SK-N-SH (cell line): ENCODE data around the gene TPH2. TPM values are rescaled to one million over a fixed set of nuclear protein-coding genes. Genes with fewer than 3 reads are reported as not detected.

Experiments
- CTCF ChIA-PET: fragments of 300-600, 350-600 bp; formaldehyde crosslinking; extraction: SDS; loops from one replicate; lab custom pipeline; 2021; lab: Yijun Ruan, JAX
- POLR2A ChIA-PET: fragments of 350-600 bp; sonication (Branson Sonifier 250); formaldehyde crosslinking; extraction: SDS; loops from one replicate; lab custom pipeline; 2020; ENCODE audit warnings: antibody characterized with exemption, inconsistent platforms; lab: Yijun Ruan, JAX
- DNase-seq: peaks from one replicate; pipeline ENCODE4 v3.0.0; 2012
- H2AFZ ChIP-seq: fragments of 200-600 bp; sonication (generic); 2 replicates; pipeline ENCODE4 v1.8.1; 2016; ENCODE audit warnings: antibody characterized with exemption, mild to moderate bottlenecking, low read depth
- H3F3A ChIP-seq: fragments of 200-600 bp; sonication (generic); replicated peaks from 2 replicates; pipeline ENCODE3; 2016; ENCODE audit warnings: antibody characterized with exemption, mild to moderate bottlenecking; ENCODE audit not compliant: insufficient read depth
- H3K27ac ChIP-seq, 2 experiments: fragments of 200-500 bp in 1 of 2; fragments of 200-600 bp in 1 of 2; sonication (Bioruptor generic) in 1 of 2; sonication (generic), shearing (Covaris generic) in 1 of 2; 2 replicates each; pipeline versions ENCODE4 v1.5.1 to v1.6.1; 2014 to 2016; ENCODE audit warnings: low read depth in 2 of 2, inconsistent platforms in 1 of 2, low read length in 1 of 2, mild to moderate bottlenecking in 1 of 2, mixed read lengths in 1 of 2
- H3K27me3 ChIP-seq: fragments of 200-600 bp; sonication (generic), shearing (Covaris generic); 2 replicates; pipeline ENCODE4 v1.6.1; 2016; ENCODE audit warnings: mixed run types; ENCODE audit not compliant: insufficient read depth
- H3K36me3 ChIP-seq, 2 experiments: fragments of 200-500 bp in 1 of 2; fragments of 200-600 bp in 1 of 2; sonication (Bioruptor generic) in 1 of 2; sonication (generic) in 1 of 2; replicated peaks in 1 of 2; 2 replicates each; pipeline versions ENCODE3 to v1.5.1; 2014 to 2016; ENCODE audit warnings: low read length in 1 of 2, mild to moderate bottlenecking in 1 of 2; ENCODE audit not compliant: insufficient read depth in 2 of 2, control insufficient read depth in 1 of 2
- H3K4me1 ChIP-seq, 2 experiments: fragments of 200-500 bp in 1 of 2; fragments of 200-600 bp in 1 of 2; sonication (Bioruptor generic) in 1 of 2; sonication (generic), shearing (Covaris generic) in 1 of 2; 2 replicates each; pipeline versions ENCODE4 v1.5.1 to v1.6.1; 2014 to 2016; ENCODE audit warnings: low read depth in 1 of 2, low read length in 1 of 2, mixed run types in 1 of 2; ENCODE audit not compliant: insufficient read depth in 2 of 2, control insufficient read depth in 1 of 2
- H3K4me2 ChIP-seq: fragments of 200-600 bp; sonication (generic), shearing (Covaris generic); 2 replicates; pipeline ENCODE4 v1.6.1; 2017; ENCODE audit warnings: mixed run types
- H3K4me3 ChIP-seq, 2 experiments: fragments of 200-500 bp in 1 of 2; fragments of 200-600 bp in 1 of 2; sonication (Bioruptor generic) in 1 of 2; sonication (generic), shearing (Covaris generic) in 1 of 2; 2 replicates each; pipeline versions ENCODE4 v1.5.1 to v1.8.1; 2014 to 2016; ENCODE audit warnings: low read depth in 2 of 2, inconsistent platforms in 1 of 2, low read length in 1 of 2, mild to moderate bottlenecking in 1 of 2, mixed read lengths in 1 of 2, moderate library complexity in 1 of 2
- H3K79me2 ChIP-seq: fragments of 200-600 bp; sonication (generic); 2 replicates; pipeline ENCODE4 v1.8.1; 2017; ENCODE audit warnings: mild to moderate bottlenecking; ENCODE audit not compliant: insufficient read depth
- H3K9ac ChIP-seq: fragments of 200-600 bp; sonication (generic); 2 replicates; pipeline ENCODE4 v1.6.1; 2017; ENCODE audit warnings: mixed run types
- H3K9me2 ChIP-seq: fragments of 200-600 bp; sonication (generic); 2 replicates; pipeline ENCODE4 v1.6.1; 2017; ENCODE audit warnings: mixed run types
- H3K9me3 ChIP-seq: fragments of 200-600 bp; sonication (generic); 2 replicates; pipeline ENCODE4 v1.6.1; 2017; ENCODE audit warnings: mixed run types, mild to moderate bottlenecking, moderate library complexity
- H4K20me1 ChIP-seq: fragments of 200-600 bp; sonication (generic); 2 replicates; pipeline ENCODE4 v1.6.1; 2017; ENCODE audit warnings: mild to moderate bottlenecking, mixed run types; ENCODE audit not compliant: insufficient read depth
- EP300 ChIP-seq, 2 experiments: IDR thresholded peaks; 2 replicates each; pipeline versions ENCODE4 v1.4.0 to v1.6.1; 2012; ENCODE audit warnings: borderline replicate concordance in 1 of 2, low read depth in 1 of 2, low read length in 1 of 2
- EZH2phosphoT487 ChIP-seq: fragments of 200-600 bp; sonication (generic); IDR thresholded peaks from 2 replicates; pipeline ENCODE4 v1.6.1; 2017; ENCODE audit warnings: low read depth, mixed run types, mild to moderate bottlenecking, antibody characterized with exemption, moderate library complexity, borderline replicate concordance
- FOXJ3 ChIP-seq: sonication (generic); formaldehyde crosslinking; IDR thresholded peaks from 2 replicates; pipeline ENCODE4 v1.5.1; 2020; ENCODE audit warnings: mild to moderate bottlenecking, missing genetic modification reagents
- FOXM1 ChIP-seq: IDR thresholded peaks from 2 replicates; pipeline ENCODE4 v1.4.0; 2012; ENCODE audit warnings: low read depth, mild to moderate bottlenecking
- GABPA ChIP-seq: IDR thresholded peaks from 2 replicates; pipeline ENCODE4 v1.4.0; 2012; ENCODE audit warnings: low read depth, mild to moderate bottlenecking
- GATA2 ChIP-seq: sonication (generic); formaldehyde crosslinking; IDR thresholded peaks from 2 replicates; pipeline ENCODE4 v1.5.0; 2020; ENCODE audit warnings: mild to moderate bottlenecking, missing genetic modification reagents
- NFIC ChIP-seq: IDR thresholded peaks from 2 replicates; pipeline ENCODE4 v1.4.0; 2012; ENCODE audit warnings: borderline replicate concordance
- NRF1 ChIP-seq: IDR thresholded peaks from 2 replicates; pipeline ENCODE4 v1.6.1; 2012; ENCODE audit warnings: low read depth, mild to moderate bottlenecking, low read length
- POLR2AphosphoS5 ChIP-seq: IDR thresholded peaks from 2 replicates; pipeline ENCODE4 v1.6.1; 2012; ENCODE audit warnings: low read depth, low read length
- RFX5 ChIP-seq: IDR thresholded peaks from 2 replicates; pipeline ENCODE4 v1.6.1; 2012; ENCODE audit warnings: mild to moderate bottlenecking, improper control_type of control experiment, low read length
- SIN3A ChIP-seq: IDR thresholded peaks from 2 replicates; pipeline ENCODE4 v1.6.1; 2012; ENCODE audit warnings: low read depth, mild to moderate bottlenecking, low read length, moderate library complexity, borderline replicate concordance
- TCF12 ChIP-seq: IDR thresholded peaks from 2 replicates; pipeline ENCODE4 v1.4.0; 2012
- TEAD4 ChIP-seq: IDR thresholded peaks from 2 replicates; pipeline ENCODE4 v1.4.0; 2012; ENCODE audit warnings: mild to moderate bottlenecking, borderline replicate concordance; ENCODE audit not compliant: insufficient read depth
- YY1 ChIP-seq: IDR thresholded peaks from 2 replicates; pipeline ENCODE4 v1.4.0; 2012; ENCODE audit warnings: low read depth, mild to moderate bottlenecking
- WGBS: methylation state at CpG from one replicate; pipeline ENCODE4 v1.1.6; 2017; ENCODE audit warnings: low lambda C conversion rate; 5-methylcytosine and 5-hydroxymethylcytosine counted together
- polyA plus RNA-seq, 3 experiments: library from polyadenylated mRNA; depleted of rRNA; stranded (reverse); fragments of >200 nt; gene quantifications; 2 replicates each; pipeline ENCODE4 v1.2.3, GENCODE V29; 2012
- TF ChIP-seq, protein P1 (sequence below): IDR thresholded peaks from 2 replicates; pipeline ENCODE4 v1.4.0; 2012; ENCODE audit warnings: low read depth, borderline replicate concordance
- TF ChIP-seq, protein P2 (sequence below): fragments of 150-350 bp; IDR thresholded peaks from 2 replicates; pipeline ENCODE4 v1.6.1; 2016; ENCODE audit warnings: mild to moderate bottlenecking, low read depth, low read length
- TF ChIP-seq, protein P3 (sequence below): fragments of 150-350 bp; IDR thresholded peaks from 2 replicates; pipeline ENCODE4 v1.6.1; 2017; ENCODE audit warnings: antibody characterized with exemption, low read length, low read depth, borderline replicate concordance
- TF ChIP-seq, protein P4 (sequence below): IDR thresholded peaks from 2 replicates; pipeline ENCODE4 v1.6.1; 2012; ENCODE audit warnings: mild to moderate bottlenecking, low read depth, low read length, moderate library complexity

TPH2 gene
- polyA plus RNA-seq, 1 of the 3 experiments (the other 2 are of a cell fraction): not detected

DNA sequence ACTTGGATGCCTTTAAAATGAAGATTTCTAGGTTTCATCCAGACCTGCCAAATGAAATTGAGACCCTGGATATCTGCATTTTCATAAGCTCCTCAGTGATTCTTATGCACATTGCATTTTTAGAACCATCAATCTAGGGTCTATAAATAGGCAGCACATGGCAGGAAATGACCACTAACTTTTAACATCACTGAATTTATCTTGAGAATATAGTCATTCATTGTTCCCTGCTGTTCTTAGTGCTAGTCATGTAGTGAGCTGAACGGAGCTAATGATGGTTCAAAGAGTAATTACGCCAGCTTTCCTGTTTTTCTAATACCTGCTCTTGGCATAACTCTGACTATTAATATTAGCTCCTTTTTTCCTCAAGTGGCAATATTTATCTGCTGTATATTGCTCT, 91.6 kb downstream of the TPH2 start:
- no peak overlapping the region for H3K4me3 ChIP-seq
- no peak overlapping the region for H2AFZ ChIP-seq
- H3K9me2 ChIP-seq: no peaks in the 10 kb centered on the region
- no peak overlapping the region for H3K9ac ChIP-seq
- H4K20me1 ChIP-seq: no peaks in the 10 kb centered on the region
- H3K36me3 ChIP-seq: no peaks in the 10 kb centered on the region
- H3K27me3 ChIP-seq: no peaks in the 10 kb centered on the region
- H3K4me1 ChIP-seq: no peaks in the 10 kb centered on the region
- CTCF ChIA-PET: interaction anchor here (0.6 to 3.0 kb wide), 2 partner anchors 13 to 52 kb away, joined by 3 to 12 read pairs; no protein-coding TSS in a partner anchor
- no peak overlapping the region for H3K27ac ChIP-seq
- TF ChIP-seq, protein P1, sequence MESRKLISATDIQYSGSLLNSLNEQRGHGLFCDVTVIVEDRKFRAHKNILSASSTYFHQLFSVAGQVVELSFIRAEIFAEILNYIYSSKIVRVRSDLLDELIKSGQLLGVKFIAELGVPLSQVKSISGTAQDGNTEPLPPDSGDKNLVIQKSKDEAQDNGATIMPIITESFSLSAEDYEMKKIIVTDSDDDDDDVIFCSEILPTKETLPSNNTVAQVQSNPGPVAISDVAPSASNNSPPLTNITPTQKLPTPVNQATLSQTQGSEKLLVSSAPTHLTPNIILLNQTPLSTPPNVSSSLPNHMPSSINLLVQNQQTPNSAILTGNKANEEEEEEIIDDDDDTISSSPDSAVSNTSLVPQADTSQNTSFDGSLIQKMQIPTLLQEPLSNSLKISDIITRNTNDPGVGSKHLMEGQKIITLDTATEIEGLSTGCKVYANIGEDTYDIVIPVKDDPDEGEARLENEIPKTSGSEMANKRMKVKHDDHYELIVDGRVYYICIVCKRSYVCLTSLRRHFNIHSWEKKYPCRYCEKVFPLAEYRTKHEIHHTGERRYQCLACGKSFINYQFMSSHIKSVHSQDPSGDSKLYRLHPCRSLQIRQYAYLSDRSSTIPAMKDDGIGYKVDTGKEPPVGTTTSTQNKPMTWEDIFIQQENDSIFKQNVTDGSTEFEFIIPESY: no peak
- TF ChIP-seq GATA2: no peak
- TF ChIP-seq, all 33 proteins: peak for 0
- Histone ChIP-seq H3K9me3 (no peaks in the 10 kb centered on the region), H3K79me2 (no peaks in the 10 kb centered on the region), H3K4me2 (no peak overlapping the region), H3F3A (no peaks in the 10 kb centered on the region)
- POLR2A ChIA-PET: no interaction called here
- 12% methylated on average over 2 of the region's 2 CpGs for WGBS
- no peak for DNase-seq

DNA sequence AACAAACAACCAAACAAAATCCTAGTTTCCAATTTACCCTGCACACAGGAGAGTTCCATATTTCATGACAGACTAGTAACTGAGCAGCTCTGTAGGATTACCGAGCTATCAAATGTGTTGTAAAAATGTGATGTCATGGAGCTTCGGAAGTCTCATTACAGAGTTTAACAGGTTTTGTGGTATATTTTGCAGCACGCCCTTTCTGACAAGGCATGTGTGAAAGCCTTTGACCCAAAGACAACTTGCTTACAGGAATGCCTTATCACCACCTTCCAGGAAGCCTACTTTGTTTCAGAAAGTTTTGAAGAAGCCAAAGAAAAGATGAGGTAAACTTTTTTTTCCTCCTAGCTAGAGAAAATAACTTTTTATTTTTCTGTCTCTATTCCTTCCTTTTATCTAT, 92.4 kb downstream of the TPH2 start:
- no peaks in the 10 kb centered on the region for H3K27me3 ChIP-seq
- H3K4me2 ChIP-seq: no peak overlapping the region
- no peaks in the 10 kb centered on the region for H3F3A ChIP-seq
- H3K4me3 ChIP-seq: no peak overlapping the region
- H3K9ac ChIP-seq: no peak overlapping the region
- no peak overlapping the region for H2AFZ ChIP-seq
- DNase-seq: no peak
- ChIA-PET POLR2A (no interaction called here), CTCF (interaction anchor here (3.0 kb wide), 1 partner anchor 14 kb away, joined by 12 read pairs; no protein-coding TSS in a partner anchor)
- H3K27ac ChIP-seq: no peak overlapping the region
- no peaks in the 10 kb centered on the region for H3K4me1 ChIP-seq
- no peaks in the 10 kb centered on the region for H3K9me2 ChIP-seq
- no peaks in the 10 kb centered on the region for H3K79me2 ChIP-seq
- H4K20me1 ChIP-seq: no peaks in the 10 kb centered on the region
- 31% methylated on average over 3 of the region's 3 CpGs for WGBS
- no peaks in the 10 kb centered on the region for H3K36me3 ChIP-seq
- no peaks in the 10 kb centered on the region for H3K9me3 ChIP-seq
- TF ChIP-seq NRF1 (no peak), POLR2AphosphoS5 (no peak), FOXJ3 (CRISPR knock-in tag) (no peak), YY1 (no peak), FOXM1 (no peak), TEAD4 (no peak), SIN3A (no peak), EP300 (IDR thresholded peaks at IDR 0.05; ENCODE audit: borderline replicate concordance in 1 of 2, low read depth in 1 of 2, low read length in 1 of 2) (no peak), EZH2phosphoT487 (no peak), TCF12 (no peak), NFIC (no peak), GABPA (no peak), RFX5 (no peak)
- TF ChIP-seq, protein P2, sequence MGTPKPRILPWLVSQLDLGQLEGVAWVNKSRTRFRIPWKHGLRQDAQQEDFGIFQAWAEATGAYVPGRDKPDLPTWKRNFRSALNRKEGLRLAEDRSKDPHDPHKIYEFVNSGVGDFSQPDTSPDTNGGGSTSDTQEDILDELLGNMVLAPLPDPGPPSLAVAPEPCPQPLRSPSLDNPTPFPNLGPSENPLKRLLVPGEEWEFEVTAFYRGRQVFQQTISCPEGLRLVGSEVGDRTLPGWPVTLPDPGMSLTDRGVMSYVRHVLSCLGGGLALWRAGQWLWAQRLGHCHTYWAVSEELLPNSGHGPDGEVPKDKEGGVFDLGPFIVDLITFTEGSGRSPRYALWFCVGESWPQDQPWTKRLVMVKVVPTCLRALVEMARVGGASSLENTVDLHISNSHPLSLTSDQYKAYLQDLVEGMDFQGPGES: no peak
- TF ChIP-seq, protein P1: no peak
- TF ChIP-seq, protein P3, sequence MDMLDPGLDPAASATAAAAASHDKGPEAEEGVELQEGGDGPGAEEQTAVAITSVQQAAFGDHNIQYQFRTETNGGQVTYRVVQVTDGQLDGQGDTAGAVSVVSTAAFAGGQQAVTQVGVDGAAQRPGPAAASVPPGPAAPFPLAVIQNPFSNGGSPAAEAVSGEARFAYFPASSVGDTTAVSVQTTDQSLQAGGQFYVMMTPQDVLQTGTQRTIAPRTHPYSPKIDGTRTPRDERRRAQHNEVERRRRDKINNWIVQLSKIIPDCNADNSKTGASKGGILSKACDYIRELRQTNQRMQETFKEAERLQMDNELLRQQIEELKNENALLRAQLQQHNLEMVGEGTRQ: no peak
- TF ChIP-seq, protein P4, sequence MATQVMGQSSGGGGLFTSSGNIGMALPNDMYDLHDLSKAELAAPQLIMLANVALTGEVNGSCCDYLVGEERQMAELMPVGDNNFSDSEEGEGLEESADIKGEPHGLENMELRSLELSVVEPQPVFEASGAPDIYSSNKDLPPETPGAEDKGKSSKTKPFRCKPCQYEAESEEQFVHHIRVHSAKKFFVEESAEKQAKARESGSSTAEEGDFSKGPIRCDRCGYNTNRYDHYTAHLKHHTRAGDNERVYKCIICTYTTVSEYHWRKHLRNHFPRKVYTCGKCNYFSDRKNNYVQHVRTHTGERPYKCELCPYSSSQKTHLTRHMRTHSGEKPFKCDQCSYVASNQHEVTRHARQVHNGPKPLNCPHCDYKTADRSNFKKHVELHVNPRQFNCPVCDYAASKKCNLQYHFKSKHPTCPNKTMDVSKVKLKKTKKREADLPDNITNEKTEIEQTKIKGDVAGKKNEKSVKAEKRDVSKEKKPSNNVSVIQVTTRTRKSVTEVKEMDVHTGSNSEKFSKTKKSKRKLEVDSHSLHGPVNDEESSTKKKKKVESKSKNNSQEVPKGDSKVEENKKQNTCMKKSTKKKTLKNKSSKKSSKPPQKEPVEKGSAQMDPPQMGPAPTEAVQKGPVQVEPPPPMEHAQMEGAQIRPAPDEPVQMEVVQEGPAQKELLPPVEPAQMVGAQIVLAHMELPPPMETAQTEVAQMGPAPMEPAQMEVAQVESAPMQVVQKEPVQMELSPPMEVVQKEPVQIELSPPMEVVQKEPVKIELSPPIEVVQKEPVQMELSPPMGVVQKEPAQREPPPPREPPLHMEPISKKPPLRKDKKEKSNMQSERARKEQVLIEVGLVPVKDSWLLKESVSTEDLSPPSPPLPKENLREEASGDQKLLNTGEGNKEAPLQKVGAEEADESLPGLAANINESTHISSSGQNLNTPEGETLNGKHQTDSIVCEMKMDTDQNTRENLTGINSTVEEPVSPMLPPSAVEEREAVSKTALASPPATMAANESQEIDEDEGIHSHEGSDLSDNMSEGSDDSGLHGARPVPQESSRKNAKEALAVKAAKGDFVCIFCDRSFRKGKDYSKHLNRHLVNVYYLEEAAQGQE: no peak
